WTC11 (cell line): ENCODE data around the gene MCAT.

ENCODE experiments used
- ETV6 ChIP-seq: sonication (generic); formaldehyde crosslinking; IDR thresholded peaks from 2 replicates; pipeline ENCODE4 v1.8.1; 2022; ENCODE audit warnings: mild to moderate bottlenecking, missing genetic modification reagents
- FOXJ3 ChIP-seq: sonication (generic); formaldehyde crosslinking; IDR thresholded peaks from 2 replicates; pipeline ENCODE4 v1.9.0; 2021; ENCODE audit warnings: missing genetic modification reagents, mild to moderate bottlenecking, borderline replicate concordance
- IRF2 ChIP-seq: sonication (generic); formaldehyde crosslinking; IDR thresholded peaks from 2 replicates; pipeline ENCODE4 v1.8.0; 2022; ENCODE audit warnings: low read depth, missing genetic modification reagents, borderline replicate concordance
- SOX15 ChIP-seq: fragments of 250-450 bp; sonication (Bioruptor Pico); IDR thresholded peaks from 2 replicates; pipeline ENCODE4 v1.9.0; 2021; ENCODE audit warnings: mild to moderate bottlenecking
- TEAD1 ChIP-seq: sonication (generic); formaldehyde crosslinking; IDR thresholded peaks from 2 replicates; pipeline ENCODE4 v1.8.0; 2022; ENCODE audit warnings: mild to moderate bottlenecking, missing genetic modification reagents
- TF ChIP-seq, protein P1 (sequence below): fragments of 200-600 bp; IDR thresholded peaks from 2 replicates; pipeline ENCODE4 v1.8.0; 2022; ENCODE audit warnings: antibody characterized with exemption
- TF ChIP-seq, protein P2 (sequence below): sonication (generic); formaldehyde crosslinking; IDR thresholded peaks from 2 replicates; pipeline ENCODE4 v1.8.1; 2022; ENCODE audit warnings: mild to moderate bottlenecking, moderate library complexity, missing genetic modification reagents
- TF ChIP-seq, protein P3 (sequence below): sonication (generic); formaldehyde crosslinking; IDR thresholded peaks from 2 replicates; pipeline ENCODE4 v1.8.0; 2022; ENCODE audit warnings: mild to moderate bottlenecking, missing genetic modification reagents
- TF ChIP-seq, protein P4 (sequence below): sonication (generic); formaldehyde crosslinking; IDR thresholded peaks from 2 replicates; pipeline ENCODE4 v1.8.1; 2022; ENCODE audit warnings: missing genetic modification reagents, borderline replicate concordance

DNA sequence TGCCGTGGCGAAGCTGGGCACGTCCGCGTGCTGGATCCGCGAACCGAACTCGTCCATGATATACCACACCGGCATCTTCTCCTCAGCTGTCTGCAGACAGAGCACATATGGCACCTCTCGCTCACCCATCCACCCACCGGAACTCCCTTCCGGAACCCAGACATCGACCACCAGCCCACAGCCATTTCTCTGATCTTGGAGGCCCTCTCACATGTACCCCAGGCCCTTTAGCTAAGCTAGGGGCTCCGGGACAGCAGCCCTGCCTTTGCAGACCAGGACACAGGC, 36.7 kb upstream of the MCAT start:
- TF ChIP-seq IRF2 (CRISPR knock-in tag) = no peak
- TF ChIP-seq, protein P1, sequence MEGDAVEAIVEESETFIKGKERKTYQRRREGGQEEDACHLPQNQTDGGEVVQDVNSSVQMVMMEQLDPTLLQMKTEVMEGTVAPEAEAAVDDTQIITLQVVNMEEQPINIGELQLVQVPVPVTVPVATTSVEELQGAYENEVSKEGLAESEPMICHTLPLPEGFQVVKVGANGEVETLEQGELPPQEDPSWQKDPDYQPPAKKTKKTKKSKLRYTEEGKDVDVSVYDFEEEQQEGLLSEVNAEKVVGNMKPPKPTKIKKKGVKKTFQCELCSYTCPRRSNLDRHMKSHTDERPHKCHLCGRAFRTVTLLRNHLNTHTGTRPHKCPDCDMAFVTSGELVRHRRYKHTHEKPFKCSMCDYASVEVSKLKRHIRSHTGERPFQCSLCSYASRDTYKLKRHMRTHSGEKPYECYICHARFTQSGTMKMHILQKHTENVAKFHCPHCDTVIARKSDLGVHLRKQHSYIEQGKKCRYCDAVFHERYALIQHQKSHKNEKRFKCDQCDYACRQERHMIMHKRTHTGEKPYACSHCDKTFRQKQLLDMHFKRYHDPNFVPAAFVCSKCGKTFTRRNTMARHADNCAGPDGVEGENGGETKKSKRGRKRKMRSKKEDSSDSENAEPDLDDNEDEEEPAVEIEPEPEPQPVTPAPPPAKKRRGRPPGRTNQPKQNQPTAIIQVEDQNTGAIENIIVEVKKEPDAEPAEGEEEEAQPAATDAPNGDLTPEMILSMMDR = no peak
- TF ChIP-seq SOX15 (CRISPR knock-in tag) = no peak
- TF ChIP-seq, protein P2, sequence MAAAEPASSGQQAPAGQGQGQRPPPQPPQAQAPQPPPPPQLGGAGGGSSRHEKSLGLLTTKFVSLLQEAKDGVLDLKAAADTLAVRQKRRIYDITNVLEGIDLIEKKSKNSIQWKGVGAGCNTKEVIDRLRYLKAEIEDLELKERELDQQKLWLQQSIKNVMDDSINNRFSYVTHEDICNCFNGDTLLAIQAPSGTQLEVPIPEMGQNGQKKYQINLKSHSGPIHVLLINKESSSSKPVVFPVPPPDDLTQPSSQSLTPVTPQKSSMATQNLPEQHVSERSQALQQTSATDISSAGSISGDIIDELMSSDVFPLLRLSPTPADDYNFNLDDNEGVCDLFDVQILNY = no peak
- no peak for TF ChIP-seq ETV6
- TF ChIP-seq FOXJ3 = no peak
- TF ChIP-seq TEAD1 (CRISPR knock-in tag) = no peak
- TF ChIP-seq, protein P3, sequence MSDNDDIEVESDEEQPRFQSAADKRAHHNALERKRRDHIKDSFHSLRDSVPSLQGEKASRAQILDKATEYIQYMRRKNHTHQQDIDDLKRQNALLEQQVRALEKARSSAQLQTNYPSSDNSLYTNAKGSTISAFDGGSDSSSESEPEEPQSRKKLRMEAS (CRISPR knock-in tag) = no peak
- TF ChIP-seq, protein P4, sequence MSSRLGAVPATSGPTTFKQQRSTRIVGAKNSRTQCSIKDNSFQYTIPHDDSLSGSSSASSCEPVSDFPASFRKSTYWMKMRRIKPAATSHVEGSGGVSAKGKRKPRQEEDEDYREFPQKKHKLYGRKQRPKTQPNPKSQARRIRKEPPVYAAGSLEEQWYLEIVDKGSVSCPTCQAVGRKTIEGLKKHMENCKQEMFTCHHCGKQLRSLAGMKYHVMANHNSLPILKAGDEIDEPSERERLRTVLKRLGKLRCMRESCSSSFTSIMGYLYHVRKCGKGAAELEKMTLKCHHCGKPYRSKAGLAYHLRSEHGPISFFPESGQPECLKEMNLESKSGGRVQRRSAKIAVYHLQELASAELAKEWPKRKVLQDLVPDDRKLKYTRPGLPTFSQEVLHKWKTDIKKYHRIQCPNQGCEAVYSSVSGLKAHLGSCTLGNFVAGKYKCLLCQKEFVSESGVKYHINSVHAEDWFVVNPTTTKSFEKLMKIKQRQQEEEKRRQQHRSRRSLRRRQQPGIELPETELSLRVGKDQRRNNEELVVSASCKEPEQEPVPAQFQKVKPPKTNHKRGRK (CRISPR knock-in tag) = no peak
